ENCODE data around the gene ACOT11.
"Not testable (repeated sequence)": the region's sequence is repeated elsewhere in the genome, so short reads cannot be mapped to it uniquely, and the experiment has no call there.

The ACOT11 gene

GRCh38 chr1:54519709-54520108, 28.3 kb upstream of the ACOT11 start:
- no peak overlapping the region for H3K4me3 ChIP-seq (ENCODE audit: low read depth, low read length)
- no peak for TF ChIP-seq CTCF (IDR thresholded peaks at IDR 0.05; ENCODE audit: low read depth, low read length)

- no peak for TF ChIP-seq CTCF (IDR thresholded peaks at IDR 0.05; ENCODE audit: low read depth, low read length)
- no peak overlapping the region for H3K4me3 ChIP-seq (ENCODE audit: low read depth, low read length)
Measured at GRCh38 chr1:54520631-54521321, 27.3 kb upstream of the ACOT11 start.

GRCh38 chr1:54526565-54526964, 21.5 kb upstream of the ACOT11 start:
- not testable (repeated sequence) for H3K4me3 ChIP-seq (ENCODE audit: low read depth, low read length)

GRCh38 chr1:54528613-54529012, 19.4 kb upstream of the ACOT11 start:
- no peak overlapping the region for H3K4me3 ChIP-seq (ENCODE audit: low read depth, low read length)
- TF ChIP-seq CTCF (IDR thresholded peaks at IDR 0.05; ENCODE audit: low read depth, low read length): no peak

- TF ChIP-seq CTCF (IDR thresholded peaks at IDR 0.05; ENCODE audit: low read depth, low read length): no peak
- no peak overlapping the region for H3K4me3 ChIP-seq (ENCODE audit: low read depth, low read length)
Measured at GRCh38 chr1:54532033-54532432, 16.0 kb upstream of the ACOT11 start.

- not testable (repeated sequence) for H3K4me3 ChIP-seq (ENCODE audit: low read depth, low read length)
Measured at GRCh38 chr1:54536656-54537055, 11.4 kb upstream of the ACOT11 start.

GRCh38 chr1:54537611-54538010, 10.4 kb upstream of the ACOT11 start:
- no peak for TF ChIP-seq CTCF (IDR thresholded peaks at IDR 0.05; ENCODE audit: low read depth, low read length)
- H3K4me3 ChIP-seq (ENCODE audit: low read depth, low read length): no peak overlapping the region

GRCh38 chr1:54538538-54538937, 9.5 kb upstream of the ACOT11 start:
- no peak overlapping the region for H3K4me3 ChIP-seq (ENCODE audit: low read depth, low read length)
- TF ChIP-seq CTCF (IDR thresholded peaks at IDR 0.05; ENCODE audit: low read depth, low read length): no peak

All from WI38 (cell line).